HL-60 (cell line): ENCODE measurements around the gene ATG3.
"Not testable (repeated sequence)": the region's sequence is repeated elsewhere in the genome, so short reads cannot be mapped to it uniquely, and the experiment has no call there.

Source experiments
- POLR2AphosphoS5 ChIP-seq: IDR thresholded peaks from 2 replicates; pipeline ENCODE4 v1.6.1; 2012; ENCODE audit warnings: low read depth
- REST ChIP-seq: IDR thresholded peaks from 2 replicates; pipeline ENCODE4 v1.6.1; 2012; ENCODE audit warnings: low read depth; ENCODE audit not compliant: insufficient replicate concordance
- SPI1 ChIP-seq: IDR thresholded peaks from 2 replicates; pipeline ENCODE4 v1.6.1; 2012; ENCODE audit warnings: low read depth, mild to moderate bottlenecking, borderline replicate concordance
- TF ChIP-seq, protein P1 (sequence below): IDR thresholded peaks from one replicate; pipeline ENCODE4 v1.5.1; 2011; ENCODE audit warnings: low read length, control low read depth, inconsistent platforms; ENCODE audit not compliant: insufficient read depth

DNA sequence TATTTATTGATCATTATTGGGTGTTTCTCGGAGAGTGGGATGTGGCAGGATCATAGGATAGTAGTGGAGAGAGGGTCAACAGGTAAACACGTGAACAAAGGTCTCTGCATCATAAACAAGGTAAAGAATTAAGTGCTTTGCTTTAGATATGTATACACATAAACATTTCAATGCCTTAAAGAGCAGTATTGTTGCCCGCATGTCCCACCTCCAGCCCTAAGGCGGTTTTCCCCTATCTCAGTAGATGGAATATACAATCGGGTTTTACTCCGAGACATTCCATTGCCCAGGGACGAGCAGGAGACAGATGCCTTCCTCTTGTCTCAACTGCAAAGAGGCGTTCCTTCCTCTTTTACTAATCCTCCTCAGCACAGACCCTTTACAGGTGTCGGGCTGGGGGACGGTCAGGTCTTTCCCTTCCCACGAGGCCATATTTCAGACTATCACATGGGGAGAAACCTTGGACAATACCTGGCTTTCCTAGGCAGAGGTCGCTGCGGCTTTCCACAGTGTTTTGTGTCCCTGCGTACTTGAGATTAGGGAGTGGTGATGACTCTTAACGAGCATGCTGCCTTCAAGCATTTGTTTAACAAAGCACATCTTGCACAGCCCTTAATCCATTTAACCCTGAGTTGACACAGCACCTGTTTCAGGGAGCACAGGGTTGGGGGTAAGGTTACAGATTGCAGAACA, 2.6 kb upstream of the ATG3 start:
- TF ChIP-seq, protein P1, sequence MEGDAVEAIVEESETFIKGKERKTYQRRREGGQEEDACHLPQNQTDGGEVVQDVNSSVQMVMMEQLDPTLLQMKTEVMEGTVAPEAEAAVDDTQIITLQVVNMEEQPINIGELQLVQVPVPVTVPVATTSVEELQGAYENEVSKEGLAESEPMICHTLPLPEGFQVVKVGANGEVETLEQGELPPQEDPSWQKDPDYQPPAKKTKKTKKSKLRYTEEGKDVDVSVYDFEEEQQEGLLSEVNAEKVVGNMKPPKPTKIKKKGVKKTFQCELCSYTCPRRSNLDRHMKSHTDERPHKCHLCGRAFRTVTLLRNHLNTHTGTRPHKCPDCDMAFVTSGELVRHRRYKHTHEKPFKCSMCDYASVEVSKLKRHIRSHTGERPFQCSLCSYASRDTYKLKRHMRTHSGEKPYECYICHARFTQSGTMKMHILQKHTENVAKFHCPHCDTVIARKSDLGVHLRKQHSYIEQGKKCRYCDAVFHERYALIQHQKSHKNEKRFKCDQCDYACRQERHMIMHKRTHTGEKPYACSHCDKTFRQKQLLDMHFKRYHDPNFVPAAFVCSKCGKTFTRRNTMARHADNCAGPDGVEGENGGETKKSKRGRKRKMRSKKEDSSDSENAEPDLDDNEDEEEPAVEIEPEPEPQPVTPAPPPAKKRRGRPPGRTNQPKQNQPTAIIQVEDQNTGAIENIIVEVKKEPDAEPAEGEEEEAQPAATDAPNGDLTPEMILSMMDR, result not testable (repeated sequence)
- TF ChIP-seq REST, POLR2AphosphoS5, SPI1: not testable (repeated sequence)
